Endothelial cell (in vitro differentiated cells): ENCODE results near the gene UBFD1. TPM values are rescaled to one million over a fixed set of nuclear protein-coding genes. Genes with fewer than 3 reads are reported as not detected.

ENCODE experiments used
- DNase-seq: peaks from one replicate; pipeline ENCODE4 v3.0.0; 2021; ENCODE audit warnings: low spot score
- H3K27ac Mint-ChIP-seq: one replicate; pipeline ENCODE4 v1.8.0; 2021; ENCODE audit warnings: mixed read lengths, inconsistent platforms; ENCODE audit not compliant: unreplicated experiment
- H3K27me3 Mint-ChIP-seq: one replicate; pipeline ENCODE4 v1.8.0; 2021; ENCODE audit warnings: mild to moderate bottlenecking, moderate library complexity, mixed read lengths, inconsistent platforms; ENCODE audit not compliant: unreplicated experiment
- H3K36me3 Mint-ChIP-seq: one replicate; pipeline ENCODE4 v1.8.0; 2021; ENCODE audit warnings: mild to moderate bottlenecking, low read depth, mixed read lengths, inconsistent platforms; ENCODE audit not compliant: unreplicated experiment
- H3K4me1 Mint-ChIP-seq: one replicate; pipeline ENCODE4 v1.8.0; 2021; ENCODE audit warnings: mild to moderate bottlenecking, mixed read lengths, inconsistent platforms; ENCODE audit not compliant: unreplicated experiment
- H3K4me3 Mint-ChIP-seq: one replicate; pipeline ENCODE4 v1.8.0; 2021; ENCODE audit warnings: mild to moderate bottlenecking, mixed read lengths, inconsistent platforms; ENCODE audit not compliant: unreplicated experiment
- H3K9me3 Mint-ChIP-seq: one replicate; pipeline ENCODE4 v1.8.0; 2021; ENCODE audit warnings: mixed read lengths, inconsistent platforms; ENCODE audit not compliant: unreplicated experiment
- CTCF ChIP-seq: fragments of 200-600 bp; sonication (generic); IDR thresholded peaks from one replicate; pipeline ENCODE4 v1.5.0; 2021; ENCODE audit warnings: antibody characterized with exemption; ENCODE audit not compliant: unreplicated experiment
- total RNA-seq: library from RNA; stranded (reverse); fragmentation: NEBNext Ultra II Directional; extraction: Animal tissue kit (Norgen Biotek cat#: 25700); gene quantifications from one replicate; pipeline ENCODE4 v1.2.1, GENCODE V29; 2021; ENCODE audit not compliant: unreplicated experiment

The UBFD1 gene
- total RNA-seq, 1 donor from 2014 or later, result 89.1 TPM

- Mint-ChIP-seq H3K36me3 (peaks cover 32% of the 10 kb centered on the region), H3K4me3 (no peak overlapping the region), H3K27me3 (peaks cover 6% of the 10 kb centered on the region), H3K27ac (no peak overlapping the region), H3K9me3 (no peaks in the 10 kb centered on the region), H3K4me1 (no peaks in the 10 kb centered on the region)
- no peak for DNase-seq
- no peak for TF ChIP-seq CTCF
These were observed 30.2 kb downstream of the UBFD1 start for GRCh38 chr16:23587726-23588125.

DNA sequence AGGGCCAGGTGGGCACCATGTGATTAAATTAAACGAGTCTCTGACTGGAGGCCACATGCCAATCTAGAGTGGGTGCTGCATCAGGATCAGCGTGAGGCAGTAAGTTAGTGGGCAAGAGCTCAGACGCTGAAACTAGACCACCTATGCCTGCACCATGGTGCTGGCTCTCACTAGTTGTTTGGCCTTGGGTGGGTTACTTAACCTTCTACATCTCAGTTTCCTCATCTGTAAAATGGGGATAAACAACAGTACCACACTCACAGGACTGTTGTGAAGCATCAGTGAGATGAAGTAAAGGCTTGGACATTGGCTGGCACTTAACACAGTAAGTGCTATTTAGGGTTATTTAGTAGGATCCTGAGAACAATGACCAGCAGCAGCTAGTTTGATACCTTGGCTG lies 32.7 kb downstream of the UBFD1 start:
- TF ChIP-seq CTCF, result no peak
- no peaks in the 10 kb centered on the region for H3K4me1 Mint-ChIP-seq
- H3K4me3 Mint-ChIP-seq, result no peak overlapping the region
- peak overlapping the region; percentile 30 for H3K27ac Mint-ChIP-seq
- H3K27me3 Mint-ChIP-seq, result peaks cover 6% of the 10 kb centered on the region
- peaks cover 25% of the 10 kb centered on the region for H3K36me3 Mint-ChIP-seq
- H3K9me3 Mint-ChIP-seq, result no peaks in the 10 kb centered on the region
- no peak for DNase-seq

DNA sequence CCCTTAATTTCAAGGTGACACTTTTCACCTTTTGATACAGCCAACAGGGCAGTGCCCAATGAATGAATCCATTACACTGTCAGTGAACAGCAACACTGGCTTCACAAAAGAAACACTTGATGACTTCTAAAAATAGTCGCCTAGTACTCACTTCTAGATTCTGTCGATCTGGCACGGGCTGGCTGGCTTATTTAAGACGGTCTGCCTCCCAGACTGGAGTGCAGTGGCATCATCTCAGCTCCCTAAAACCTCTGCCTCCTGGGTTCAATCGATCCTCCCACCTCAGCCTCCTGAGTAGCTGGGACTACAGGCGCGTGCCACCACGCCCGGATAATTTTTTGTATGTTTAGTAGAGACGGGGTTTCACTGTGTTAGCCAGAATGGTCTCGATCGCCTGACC lies 36.7 kb downstream of the UBFD1 start:
- no peak for TF ChIP-seq CTCF
- Mint-ChIP-seq H3K4me1 (no peaks in the 10 kb centered on the region), H3K9me3 (no peaks in the 10 kb centered on the region), H3K27me3 (peaks cover 10% of the 10 kb centered on the region), H3K27ac (no peak overlapping the region), H3K4me3 (no peak overlapping the region), H3K36me3 (peaks cover 18% of the 10 kb centered on the region)
- no peak for DNase-seq

DNA sequence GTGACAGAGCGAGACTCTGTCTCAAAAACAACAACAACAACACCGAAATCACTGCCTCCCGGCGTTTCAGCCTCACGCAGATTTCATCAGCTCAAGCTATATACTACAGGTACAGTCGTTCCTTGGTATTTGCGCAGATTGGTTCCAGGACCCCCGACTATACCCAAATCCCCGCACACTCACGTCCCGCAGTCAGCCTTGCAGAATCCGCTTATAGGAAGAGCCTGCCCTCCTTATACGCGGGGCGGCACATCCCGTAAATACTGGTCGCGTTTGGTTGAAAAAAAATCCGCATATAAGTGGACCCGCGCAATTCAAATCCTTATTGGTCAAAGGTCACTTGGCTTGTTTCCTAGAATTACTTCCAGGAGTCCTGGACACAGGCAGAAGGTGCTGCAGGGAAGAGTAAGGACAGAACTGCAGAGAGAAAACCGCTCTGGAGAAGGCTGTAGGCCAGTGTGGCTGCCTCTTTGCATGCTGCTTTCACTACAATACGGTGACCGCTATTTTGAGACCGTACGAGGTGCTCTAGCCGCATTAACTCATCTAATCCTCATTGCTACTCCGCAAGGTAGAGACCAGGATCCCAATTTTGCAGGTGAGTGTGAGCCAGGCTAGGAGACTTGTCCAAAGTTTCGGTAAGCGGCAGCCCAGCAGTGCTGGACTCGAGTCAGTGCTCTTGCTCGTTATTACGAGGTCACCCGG lies 37.9 kb downstream of the UBFD1 start:
- Mint-ChIP-seq H3K36me3 (peaks cover 14% of the 10 kb centered on the region), H3K27ac (peak overlapping the region; percentile 24), H3K4me3 (peak overlapping the region; percentile 89), H3K4me1 (no peaks in the 10 kb centered on the region), H3K9me3 (no peaks in the 10 kb centered on the region), H3K27me3 (peaks cover 10% of the 10 kb centered on the region)
- peak; percentile 6 for DNase-seq
- no peak for TF ChIP-seq CTCF

- Mint-ChIP-seq H3K9me3 (no peaks in the 10 kb centered on the region), H3K27me3 (peaks cover 7% of the 10 kb centered on the region), H3K4me3 (peak within 1 kb of the TSS; percentile 92), H3K27ac (peak within 1 kb of the TSS; percentile 75), H3K4me1 (no peaks in the 10 kb centered on the region), H3K36me3 (peaks cover 11% of the 10 kb centered on the region)
- peak; percentile 98 for TF ChIP-seq CTCF
- peak; percentile 96 for DNase-seq
These were observed 38.6 kb downstream of the UBFD1 start, which contains the start of gene NDUFAB1 for GRCh38 chr16:23595951-23596720. TSS of gene NDUFAB1 (minus strand) at chr16:23596316. CDS start at chr16:23596290, 26 bp downstream.
